HG03060 (cell line): ENCODE results near the gene RNF130.

ENCODE experiments used
- ATAC-seq: cut with Tn5 transposase; IDR thresholded peaks from one replicate; pipeline ENCODE4 v1.9.1; 2021; ENCODE audit warnings: low read depth, moderate number of reproducible peaks; ENCODE audit not compliant: unreplicated experiment

The RNF130 gene

DNA sequence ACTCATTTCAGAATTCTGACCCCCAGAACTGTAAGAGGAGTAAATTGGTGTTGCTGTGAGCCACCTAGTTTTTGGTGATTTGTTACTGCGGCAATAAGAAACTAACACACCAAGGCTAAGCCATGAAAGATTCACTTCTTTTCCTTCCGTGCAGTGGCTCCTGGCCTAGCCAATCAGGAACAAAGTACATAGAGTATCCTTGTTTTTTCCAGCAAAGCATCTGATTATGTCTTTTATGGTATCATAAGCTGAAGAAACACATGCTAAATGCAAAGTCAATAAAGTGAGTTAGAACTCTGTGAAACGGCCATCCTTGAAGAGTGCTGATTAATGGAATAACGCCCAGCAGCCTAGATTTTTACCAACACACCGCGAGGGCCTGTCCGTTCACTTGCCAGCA is 11.4 kb downstream of the RNF130 start:
- no peak for ATAC-seq

DNA sequence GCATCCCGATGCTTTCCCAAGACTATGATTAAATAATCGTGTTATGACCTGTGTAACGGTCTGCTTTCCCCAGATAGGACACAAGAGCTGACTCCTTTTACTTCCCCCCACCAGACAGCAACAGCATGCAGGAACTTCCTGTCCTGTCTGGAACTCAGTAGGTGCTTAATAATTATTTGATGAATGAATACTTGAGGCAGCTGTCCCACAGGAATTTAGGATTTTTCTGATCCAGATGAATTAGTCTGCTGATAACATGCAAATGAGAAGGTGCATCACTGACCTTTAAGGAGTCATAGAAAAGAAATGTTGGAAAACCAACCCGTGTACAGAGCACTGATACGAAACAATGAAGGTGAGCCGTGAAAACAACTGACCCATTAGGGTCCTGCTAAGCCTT is 12.2 kb downstream of the RNF130 start:
- no peak for ATAC-seq

DNA sequence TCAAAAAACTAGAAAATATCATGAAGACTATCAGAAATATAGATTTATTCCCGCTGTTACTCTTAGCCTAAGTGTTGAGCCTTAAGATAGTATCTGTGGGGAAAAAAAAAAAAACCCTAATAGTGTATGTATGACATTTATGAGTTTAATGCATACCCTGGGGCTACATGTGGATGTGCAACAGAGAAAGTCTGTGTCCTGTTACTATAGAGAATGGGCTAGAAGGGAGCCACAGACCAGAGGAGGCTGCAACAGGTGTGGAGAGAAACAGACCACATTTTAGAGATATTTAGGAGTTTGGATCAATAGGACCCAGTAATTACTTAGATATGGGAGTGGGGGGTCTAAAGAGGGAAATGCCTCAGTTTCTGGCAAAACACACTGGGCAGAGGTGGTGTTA is 15.4 kb downstream of the RNF130 start:
- ATAC-seq = no peak

DNA sequence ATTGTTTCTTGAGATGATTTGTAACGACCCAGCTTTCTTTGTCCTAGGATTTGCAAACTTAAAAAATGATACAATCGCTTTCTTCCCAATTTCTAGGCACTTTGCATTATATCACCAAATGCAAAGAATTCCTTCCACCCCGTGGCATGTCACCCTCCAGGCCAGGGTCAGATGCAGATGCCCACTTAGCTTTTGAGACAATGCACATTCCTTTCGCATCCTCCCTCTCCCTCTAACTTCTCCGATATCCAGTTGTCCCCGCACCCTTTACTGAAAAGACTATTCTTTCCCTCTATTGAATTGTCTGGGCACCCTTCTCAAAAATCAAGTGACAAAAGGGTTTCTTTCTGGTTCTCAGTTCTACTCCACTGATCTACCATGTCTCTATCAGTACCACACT is 17.3 kb downstream of the RNF130 start:
- ATAC-seq = no peak

DNA sequence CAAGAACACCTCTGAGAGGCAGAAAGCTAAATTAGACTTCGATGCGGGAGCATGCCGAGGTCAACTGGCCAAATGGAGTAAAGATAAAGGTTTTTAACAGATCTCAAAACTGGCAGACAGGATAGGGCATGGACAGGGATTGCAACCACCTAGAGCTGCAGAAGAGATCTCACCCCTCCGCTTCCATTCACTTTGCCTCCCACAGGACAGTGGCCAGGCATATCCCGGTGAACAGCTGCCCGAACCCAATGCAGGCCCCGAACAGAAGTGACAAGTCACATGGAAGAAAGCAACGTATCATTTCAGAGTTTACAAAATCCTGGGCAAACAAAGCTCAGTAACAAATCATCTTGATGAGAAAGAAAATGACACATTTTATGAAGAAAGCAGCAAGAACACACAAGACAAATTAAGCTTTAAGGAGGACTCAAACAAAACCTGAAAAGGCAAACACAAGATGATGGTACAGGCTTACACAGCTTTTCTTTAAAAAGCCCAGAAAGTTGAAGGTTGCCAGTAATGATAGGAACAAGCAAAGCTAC is 18.4 kb downstream of the RNF130 start:
- no peak for ATAC-seq

DNA sequence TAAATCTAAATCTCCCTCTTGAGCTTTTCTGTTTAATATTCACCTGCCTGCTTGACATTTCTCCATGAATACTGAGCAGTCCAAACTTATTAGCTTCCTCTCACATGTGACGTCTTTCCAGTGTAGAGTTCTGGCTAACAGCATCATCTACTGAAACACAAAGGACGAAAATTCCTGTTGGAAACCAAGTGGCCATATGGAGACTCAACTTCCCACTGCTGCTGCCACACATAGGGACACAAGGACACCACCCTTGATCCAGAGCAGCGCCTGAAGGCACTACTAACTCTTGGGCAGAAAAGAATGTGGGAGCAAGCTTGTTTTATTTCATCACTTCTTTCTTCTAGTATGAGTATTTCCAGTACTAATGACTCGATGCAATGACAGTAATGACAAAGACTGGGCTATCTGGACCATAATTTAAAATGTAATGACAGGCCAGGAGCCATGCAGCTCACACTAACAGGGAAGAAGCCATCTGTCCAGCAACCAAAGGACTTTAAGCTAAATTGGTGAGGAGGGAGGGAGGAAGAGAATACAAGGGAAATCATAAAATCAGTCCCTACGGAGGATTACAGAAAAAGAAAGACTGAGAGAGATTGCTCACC is 19.2 kb downstream of the RNF130 start:
- ATAC-seq = no peak

DNA sequence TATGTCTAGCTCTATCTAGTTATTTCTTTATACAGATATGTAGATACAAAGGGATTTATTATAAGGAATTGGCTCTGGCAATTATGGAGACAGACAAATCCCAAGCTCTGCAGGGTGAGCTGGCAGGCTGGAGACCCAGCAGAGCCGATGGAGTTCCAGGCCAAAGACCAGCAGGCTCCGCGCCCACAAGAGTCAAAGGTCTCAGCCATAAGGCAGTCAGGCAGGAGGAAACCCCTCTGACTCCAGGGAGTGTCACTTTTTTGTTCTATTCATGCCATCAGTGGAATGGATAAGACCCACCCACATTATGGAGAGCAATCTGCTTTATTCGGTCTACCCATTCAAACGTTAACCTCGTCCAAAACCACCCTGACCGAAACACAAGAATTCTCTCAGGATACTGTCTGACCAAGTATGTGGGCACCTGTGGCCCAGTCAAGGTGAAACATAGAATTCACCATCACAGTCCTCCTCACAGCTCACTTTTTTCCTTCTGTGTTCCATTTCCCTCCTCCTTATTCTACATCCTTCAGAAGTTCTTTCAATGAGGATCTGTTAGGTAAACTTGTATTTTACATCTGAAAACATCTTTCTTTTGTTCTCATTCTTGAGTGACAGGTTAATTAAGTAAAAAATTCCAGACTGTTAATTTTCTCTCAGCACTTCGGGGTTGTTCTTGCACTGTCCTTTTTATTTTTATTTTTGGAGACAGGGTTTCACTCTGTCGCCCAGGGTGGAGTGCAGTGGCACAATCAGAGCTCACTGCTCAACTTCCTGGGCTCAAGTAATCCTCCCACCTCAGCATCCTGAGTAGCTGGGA is 21.2 kb downstream of the RNF130 start:
- ATAC-seq = no peak

DNA sequence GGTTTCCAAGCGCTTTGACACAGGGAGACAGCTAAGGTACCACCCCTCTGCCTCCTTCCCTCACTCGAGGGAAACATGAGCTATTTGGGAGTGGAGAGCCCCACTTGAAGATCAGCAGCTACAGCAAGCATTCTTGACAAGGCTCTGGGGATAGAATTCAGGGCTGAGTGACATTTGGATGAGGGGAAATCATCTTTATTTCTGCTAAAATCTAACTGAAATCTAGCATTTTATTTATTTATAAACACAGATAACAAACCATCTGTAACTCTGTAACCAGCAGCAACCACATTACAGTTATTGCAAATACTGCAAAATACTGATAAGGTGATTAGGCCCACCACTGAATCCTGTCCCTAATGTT is 22.4 kb downstream of the RNF130 start:
- no peak for ATAC-seq

DNA sequence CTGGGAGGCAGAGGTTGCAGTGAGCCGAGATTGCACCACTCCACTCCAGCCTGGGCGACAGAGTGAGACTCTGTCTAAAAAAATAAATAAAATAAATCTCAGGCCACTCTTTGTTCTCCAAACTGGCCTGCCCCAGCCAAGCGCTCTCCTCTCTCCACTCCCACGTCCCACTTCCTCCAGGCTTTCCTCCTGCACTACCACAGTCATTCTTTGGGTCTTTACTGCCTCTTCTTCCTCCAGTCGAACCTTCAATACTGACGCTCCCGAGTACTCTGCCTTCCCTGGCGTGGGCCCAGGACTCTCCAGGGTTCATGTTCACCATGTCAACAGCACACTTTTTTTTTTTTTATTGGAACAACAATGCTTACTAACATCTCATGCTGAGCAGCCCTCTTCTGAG is 23.9 kb downstream of the RNF130 start:
- no peak for ATAC-seq

DNA sequence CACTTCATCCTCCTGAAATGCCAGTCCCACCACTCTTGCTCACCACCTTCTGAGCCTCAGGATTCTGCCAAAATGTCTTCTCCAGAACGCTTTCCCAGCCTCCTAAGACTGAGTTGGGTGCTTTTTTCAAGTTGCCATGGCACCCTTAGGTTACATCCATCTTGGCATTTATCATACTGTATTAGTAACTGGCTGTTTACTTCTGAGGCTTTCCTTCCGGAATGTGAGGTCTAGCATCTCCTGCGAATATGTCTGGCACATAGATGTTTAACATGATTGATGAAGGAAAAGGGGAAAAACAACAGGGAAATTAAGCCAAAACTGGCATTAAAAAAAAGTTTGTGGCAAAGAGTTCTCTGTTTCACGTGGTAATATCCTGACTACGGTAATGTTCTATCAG is 24.9 kb downstream of the RNF130 start:
- ATAC-seq = no peak

DNA sequence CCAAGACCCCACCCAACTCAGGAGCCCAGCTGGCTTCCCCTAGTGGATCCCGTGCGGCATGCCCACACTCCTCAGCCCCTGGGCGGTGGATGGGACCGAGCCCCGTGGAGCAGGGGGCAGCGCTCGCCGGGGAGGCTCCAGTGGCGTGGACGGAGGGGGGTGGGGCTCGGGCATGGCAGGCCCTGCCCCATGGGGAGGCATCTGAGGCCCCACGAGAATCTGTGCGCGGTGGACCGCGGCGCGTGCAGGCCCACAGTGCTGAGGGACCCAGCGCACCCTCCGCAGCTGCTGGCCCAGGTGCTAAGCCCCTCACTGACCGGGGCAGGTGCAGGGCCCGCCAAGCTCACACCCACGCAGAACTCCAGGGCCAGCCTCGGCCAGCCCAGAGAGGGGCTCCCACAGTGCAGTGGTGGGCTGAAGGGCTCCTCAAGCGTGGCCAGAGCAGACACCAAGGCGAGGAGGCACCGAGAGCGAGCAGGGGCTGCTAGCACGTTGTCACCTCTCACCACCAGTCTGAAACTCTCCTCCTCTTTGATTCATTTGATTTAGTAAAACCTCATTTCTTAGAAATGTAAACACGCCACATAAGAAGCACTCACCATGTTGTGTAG is 25.6 kb downstream of the RNF130 start:
- ATAC-seq = no peak

DNA sequence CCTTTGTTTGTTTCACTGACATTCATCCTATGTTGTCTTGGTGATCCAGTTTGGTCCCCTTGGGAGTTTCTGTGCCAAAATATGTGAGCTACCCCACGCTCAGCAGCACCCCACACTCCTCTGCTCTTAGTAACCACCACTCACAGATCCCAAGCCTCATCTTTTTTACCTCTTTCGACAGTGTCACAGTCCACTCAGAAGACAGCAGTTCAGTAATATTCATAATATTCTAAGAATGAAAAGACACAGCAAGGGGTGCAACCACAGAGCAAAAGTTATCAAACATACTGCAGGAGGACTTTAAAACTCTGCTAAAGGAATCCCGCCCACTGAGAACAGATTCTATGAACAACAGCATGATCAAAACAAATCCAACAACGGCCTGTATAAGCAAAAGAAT is 28.2 kb downstream of the RNF130 start:
- ATAC-seq = no peak

DNA sequence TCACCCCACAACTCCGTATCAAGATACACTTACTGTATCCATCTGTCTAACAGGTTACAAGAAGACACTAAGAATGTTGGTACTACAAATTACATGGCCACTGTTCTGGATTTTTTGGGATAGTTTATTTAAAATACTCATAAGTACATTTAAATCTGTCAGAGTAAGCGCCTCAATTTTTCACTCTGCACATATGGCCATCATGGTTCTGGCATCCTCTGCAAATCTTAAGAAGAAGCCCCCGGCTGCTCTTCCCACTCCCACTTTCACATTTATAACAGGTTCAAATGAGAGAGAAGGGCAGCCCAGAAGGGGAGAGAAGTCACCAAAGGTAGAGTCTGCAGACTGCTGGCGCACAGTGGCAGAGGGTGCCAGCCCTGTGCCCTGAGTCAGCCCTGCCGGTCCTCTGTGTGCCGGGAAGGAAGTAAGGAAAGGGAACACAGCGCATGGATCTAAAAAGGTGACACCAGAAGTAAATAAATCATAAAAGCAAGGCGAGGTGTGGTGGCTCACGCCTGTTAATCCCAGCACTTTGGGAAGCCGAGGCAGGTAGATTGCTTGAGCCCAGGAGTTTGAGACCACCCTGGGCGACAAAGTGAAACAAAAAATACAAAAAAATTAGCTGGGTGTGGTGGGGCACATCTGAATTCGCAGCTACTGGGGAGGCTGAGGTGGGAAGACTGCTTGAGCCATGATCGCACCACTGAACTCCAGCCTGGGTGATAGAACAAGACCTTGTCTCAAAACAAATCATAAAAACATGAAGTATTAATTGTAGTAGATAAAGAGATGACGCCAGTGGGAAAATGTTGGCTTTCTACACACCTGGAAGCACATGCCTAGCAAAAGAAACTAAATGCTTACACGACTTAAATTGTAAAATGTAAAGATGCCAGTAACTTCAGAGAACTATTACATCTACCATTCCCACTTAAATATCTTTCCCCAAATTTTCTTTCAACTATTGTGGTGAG is 30.0 kb downstream of the RNF130 start:
- ATAC-seq = no peak

DNA sequence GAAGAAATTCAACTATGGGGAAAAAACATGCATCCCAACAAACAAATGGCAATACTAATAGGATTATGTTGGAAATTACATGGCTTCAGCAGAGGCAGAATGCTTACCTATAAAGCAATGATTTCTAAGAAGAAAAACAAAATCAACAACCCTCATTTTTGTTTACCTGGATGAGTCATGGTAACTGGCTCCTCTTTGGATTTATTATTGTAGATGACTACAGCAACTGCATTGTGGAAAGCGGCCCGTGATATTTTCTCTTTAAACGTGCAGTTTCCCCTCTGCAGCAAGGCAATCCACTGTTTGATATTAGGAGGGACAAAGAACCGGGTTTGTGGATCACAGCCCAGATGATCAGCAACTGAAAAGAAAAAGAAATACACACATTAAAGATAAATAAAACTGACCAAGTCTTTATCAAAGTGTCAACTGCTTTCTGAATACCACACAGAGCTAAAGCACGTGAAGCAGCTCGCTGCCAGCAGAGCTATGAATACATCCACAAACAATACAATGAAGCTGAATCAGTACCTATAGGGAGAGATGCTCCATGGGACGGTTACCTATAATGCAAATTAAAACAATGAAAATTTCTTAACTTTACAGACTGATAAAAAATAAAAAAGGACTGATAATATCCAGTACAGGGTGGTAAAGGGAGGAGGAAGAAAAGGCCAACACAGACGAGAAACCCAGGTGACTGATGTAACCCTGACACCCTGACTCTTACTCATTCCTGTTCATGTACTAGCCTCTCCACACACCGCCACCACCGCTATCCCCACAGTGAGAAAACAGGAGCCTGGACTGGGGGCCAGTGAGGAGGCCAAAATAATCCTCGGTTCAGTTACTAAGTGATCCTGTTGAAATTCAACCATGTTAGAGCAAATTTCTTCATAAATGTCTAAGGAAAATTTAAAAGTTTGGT is 31.0 kb downstream of the RNF130 start:
- ATAC-seq = no peak

DNA sequence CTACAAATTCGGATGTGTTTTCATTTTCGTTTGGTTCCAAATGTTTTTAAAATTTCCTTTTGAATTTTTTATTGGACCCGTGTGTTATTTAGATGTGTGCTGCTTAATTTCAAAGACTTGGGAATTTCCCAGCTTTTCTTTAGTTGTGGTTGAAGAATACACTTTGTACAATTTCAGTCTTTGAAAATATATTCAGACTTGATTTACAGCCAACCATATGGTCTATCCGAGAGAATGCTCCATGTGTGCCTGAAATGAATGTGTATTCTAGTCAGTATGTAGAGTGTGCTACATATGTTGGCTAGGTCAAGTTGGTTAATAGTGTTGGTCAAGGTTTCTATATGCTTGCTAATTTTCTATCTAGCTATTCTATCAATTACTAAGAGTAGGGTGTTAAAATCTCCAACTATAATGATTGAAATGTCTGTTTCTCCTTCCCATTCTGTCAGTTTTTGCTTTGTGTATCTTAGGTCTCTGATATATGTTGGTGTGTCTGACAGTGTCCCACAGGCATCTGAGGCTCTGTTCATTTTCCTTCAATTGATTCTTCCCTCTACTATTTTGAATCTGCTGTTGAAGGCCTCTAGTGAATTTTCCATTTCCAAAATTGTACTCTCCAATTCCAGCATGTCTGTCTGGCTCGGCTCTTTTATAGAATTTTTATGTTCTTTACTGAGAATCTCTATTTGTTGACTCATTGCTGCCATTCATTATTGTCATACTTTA is 36.2 kb downstream of the RNF130 start:
- no peak for ATAC-seq

DNA sequence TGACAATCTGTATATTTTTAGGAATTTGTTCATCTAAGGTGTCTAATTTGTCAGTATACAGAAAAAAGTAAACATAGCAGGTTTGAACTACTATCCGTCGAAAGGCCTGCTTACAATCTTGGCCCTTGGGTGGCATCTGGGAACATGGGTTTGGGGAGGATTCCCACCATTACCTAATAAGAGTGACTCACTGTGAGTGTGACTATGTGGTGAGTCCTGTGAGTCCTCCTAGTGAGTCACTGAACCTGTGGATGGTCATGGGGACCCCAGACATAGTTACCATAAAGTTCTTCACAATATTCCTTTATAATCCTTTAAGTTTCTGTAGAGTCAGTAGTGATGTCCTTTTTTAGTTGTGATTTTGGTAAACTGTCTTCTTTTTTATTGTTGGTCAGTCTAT is 37.0 kb downstream of the RNF130 start:
- ATAC-seq = no peak

DNA sequence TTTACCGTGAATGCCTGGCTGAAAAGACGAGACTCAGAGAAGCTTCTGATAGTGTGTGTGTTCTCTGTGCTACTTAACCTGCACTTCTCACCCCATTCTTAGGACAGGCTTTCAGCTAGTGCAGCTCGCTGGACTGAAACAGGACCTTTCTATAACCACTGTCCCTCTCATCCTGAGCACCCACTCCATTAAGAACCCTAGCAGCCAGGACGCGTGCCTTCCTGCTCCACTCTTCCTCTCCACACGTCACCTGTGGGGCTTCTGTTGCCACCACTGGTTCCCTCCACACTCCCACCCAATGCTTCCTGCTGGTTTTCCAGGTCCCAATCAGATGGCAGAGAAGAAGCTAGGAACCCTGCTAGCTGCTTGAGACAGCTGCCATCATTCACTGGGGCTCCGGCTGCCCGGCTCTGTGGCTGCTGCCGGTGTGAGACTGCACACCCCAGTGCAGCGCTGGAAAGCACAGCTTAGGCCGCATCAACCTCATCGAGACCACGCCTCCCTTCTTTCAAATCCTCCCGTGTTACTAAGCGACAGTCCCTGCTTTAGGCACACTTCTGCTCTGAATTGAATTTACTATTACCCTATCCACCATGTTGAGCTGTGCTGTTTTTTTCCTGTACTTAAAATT is 44.0 kb downstream of the RNF130 start:
- no peak for ATAC-seq

DNA sequence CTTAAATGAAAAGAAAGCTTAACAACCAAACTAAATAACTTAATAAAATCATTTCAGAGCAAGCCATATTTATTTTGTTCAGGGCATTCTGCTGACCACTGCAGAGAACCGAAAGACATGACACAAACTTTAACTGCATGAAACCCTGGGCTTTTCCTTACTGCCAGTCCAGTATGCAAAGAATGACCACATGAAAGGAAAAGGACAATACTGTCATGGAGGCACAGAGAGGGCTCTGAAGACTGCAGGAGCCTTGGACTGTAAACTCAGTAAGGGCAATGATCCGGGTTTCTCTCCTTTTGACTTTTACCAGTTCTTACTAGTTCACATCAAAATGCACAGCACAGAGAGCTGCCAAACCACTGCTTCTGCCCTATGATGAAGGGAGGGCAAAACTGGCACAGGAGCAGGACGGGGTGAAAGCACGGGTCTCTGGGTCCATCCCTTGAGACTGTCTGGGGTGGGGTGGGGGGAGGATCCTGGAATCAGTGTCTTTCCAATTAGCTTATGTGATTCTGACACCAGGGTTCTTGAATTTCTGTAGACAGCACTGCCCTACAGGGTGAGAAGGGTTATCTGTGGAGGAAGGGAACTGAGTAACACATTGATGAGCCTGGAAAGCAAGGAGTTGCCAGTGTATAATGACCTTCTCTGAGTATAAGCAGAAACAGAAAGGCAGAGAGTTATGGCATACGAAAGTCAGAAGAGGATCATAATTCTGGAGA is 44.7 kb downstream of the RNF130 start:
- no peak for ATAC-seq
